ENCODE results near the gene SPRED2.

The SPRED2 gene

DNA sequence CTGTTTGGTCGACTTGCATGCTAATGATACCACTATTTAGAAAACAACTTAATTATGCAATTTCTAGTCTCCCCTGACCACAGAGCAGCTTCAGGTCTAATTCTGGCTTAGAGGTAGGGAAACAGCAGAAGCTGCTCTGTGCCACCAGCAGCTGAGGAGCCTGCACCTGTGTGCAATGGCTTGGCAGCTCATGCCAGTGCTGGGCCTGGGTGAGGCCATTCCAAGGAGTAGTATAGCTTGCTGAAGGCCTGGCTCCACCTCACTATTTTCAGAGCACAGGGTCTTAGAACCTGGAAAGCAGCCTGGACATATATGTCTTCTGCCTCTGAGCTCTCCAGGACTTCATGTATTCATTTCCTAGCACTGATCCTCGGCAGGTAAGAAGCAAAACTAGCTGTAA is 62.8 kb downstream of the SPRED2 start:
- TF ChIP-seq, protein P1, sequence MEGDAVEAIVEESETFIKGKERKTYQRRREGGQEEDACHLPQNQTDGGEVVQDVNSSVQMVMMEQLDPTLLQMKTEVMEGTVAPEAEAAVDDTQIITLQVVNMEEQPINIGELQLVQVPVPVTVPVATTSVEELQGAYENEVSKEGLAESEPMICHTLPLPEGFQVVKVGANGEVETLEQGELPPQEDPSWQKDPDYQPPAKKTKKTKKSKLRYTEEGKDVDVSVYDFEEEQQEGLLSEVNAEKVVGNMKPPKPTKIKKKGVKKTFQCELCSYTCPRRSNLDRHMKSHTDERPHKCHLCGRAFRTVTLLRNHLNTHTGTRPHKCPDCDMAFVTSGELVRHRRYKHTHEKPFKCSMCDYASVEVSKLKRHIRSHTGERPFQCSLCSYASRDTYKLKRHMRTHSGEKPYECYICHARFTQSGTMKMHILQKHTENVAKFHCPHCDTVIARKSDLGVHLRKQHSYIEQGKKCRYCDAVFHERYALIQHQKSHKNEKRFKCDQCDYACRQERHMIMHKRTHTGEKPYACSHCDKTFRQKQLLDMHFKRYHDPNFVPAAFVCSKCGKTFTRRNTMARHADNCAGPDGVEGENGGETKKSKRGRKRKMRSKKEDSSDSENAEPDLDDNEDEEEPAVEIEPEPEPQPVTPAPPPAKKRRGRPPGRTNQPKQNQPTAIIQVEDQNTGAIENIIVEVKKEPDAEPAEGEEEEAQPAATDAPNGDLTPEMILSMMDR (IDR thresholded peaks at IDR 0.05), result no peak

DNA sequence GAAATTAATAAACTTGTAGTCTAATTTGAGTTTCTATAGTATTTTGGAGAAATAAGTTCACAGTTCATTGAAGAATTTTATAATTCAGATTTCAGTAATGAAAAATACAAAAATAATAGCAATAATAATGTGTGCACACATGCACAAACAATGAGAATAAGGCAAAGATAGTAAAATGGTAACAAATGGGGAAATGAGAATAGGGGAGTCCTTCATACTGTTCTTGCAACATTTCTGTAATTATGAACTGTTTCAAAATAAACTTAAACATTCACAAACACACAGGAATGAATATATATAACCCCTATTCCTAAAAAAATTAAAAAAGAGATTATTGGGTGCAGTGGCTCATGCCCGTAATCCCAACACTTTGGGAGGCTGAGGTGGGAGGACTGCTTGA is 63.9 kb downstream of the SPRED2 start:
- TF ChIP-seq, protein P1 (IDR thresholded peaks at IDR 0.05), result no peak

DNA sequence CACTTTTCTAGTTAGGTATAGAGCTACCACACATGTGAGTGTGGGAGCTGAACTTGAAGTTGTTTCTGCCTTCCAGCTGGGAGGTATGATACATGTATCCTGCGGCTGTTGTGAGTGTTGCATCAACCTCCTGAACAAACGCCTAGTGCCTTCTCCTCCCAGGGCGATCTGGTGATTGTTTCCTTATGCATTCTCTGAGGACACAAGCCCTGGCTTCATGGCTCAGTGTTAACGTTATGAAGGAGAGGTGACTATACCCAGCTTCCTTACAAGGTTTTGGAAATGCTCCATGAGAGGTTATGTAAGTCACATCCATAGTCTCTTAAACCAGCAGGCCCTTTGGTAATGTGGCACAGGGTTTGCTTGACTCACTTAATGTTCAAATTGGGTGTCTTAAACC is 64.9 kb downstream of the SPRED2 start:
- TF ChIP-seq, protein P1 (IDR thresholded peaks at IDR 0.05), result no peak

DNA sequence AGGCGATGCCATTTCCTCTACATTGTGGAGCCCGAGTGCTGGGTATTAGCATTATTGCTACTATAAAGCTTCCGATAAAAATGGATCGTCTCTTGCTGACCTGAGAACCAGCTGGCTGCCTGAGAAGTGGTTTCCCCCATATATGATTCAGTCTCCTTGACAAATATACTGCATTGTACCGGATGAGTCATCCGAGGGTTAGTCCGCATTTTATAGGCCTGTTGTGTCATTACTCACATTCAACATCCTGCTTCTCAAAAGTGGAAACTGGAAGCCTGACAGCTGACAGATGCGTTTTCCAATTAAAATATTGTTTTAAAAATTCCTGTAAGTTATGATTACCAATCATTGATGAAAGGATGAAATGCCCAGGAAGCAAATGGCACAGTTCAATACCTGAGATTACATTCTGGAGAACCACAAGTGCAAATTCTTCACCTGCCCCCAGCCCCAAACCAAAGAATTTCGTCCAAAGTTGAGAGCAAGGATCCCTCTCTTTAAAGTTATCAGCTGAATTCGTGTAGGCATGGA is 65.7 kb downstream of the SPRED2 start:
- TF ChIP-seq, protein P1 (IDR thresholded peaks at IDR 0.05), result no peak

DNA sequence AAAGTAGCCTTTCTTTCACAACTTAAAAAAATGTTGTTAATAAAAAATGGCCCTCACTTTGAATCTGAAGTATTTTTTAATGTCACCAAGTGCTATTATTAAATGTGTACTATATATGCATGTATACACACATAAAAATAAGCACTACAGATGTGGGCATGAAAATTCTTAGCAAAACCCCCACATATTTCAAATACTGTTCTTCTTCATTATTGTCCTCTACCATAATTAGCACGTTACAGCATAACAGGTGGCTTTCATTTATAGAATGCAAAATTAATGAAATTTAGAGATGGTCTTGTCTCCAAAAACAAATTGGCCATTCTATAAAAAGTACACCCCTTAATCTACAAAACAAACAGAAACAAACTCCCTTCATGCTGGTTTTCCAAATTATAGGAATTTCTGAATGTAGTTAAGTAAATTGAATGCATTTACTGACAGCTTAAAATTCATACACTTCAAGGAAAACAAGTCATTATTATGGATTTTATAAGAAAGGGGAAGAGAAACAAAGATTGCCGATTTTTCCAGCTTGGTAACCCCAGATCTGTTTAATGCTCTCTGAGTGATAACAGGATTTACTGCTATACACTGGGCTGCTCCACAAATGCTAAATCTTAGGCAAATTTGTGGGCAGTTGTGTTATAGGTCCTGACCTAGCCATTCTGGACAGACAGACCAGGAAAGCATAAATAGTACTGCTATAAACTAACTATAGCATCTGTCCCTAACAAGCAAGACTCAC is 67.2 kb downstream of the SPRED2 start:
- TF ChIP-seq, protein P1 (IDR thresholded peaks at IDR 0.05), result no peak

DNA sequence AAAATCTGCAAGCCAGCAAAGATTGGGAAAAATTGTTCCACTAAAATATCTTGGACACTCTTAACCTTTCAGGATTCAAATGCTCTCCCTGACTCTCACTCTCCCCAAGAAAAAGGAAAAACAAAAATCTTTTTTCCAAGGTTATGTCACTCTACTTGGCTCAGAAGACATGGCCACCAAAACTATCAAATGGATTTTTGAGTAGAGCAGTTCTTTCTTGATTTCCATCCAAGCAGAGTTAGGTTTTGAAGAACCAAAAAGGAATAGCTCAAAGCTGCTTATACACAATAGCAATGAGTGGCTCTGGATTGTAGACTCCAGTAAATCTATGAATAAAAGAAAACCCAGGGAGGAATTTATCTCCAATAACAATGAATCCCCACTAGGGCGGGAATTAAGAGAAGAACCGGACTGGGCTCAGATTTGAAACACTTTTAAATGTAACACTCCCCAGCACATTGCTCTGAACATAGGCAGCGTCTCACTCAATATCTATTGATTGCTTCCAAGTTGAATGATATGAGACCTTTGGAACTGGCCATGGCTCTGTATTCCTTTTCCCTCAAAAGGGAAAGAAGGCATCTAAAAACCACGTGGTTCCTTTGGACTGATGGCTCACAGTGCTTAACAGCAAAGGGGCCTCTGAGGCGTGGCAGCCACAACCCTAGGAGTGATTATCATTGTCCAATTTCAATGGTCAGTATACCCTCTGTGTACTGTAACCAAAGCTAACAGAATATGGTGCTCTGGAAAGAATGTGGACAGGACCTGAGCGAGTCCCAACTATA is 68.3 kb downstream of the SPRED2 start:
- TF ChIP-seq, protein P1 (IDR thresholded peaks at IDR 0.05), result no peak

DNA sequence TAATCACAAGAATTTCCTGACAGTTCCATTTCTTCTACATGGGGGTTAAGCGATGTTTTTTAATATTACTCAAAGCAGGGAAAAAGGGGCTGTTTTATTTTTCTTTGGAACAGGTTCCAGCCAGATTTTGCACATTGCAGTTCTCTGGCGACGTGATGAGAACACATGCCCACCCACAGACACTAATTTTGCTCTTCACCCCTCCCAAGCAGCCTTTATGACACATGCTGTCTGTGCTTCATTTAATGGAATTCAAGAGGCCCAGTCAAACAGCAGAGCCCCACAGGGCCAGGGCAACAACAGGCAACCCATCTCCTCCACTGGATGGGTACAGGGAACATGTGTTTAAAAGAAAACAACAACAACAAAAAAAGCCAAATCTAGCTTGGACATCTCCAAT is 70.8 kb downstream of the SPRED2 start:
- TF ChIP-seq, protein P1 (IDR thresholded peaks at IDR 0.05), result no peak

All from LNCAP (cell line).